ENCODE results near the gene IQGAP3.

DNA sequence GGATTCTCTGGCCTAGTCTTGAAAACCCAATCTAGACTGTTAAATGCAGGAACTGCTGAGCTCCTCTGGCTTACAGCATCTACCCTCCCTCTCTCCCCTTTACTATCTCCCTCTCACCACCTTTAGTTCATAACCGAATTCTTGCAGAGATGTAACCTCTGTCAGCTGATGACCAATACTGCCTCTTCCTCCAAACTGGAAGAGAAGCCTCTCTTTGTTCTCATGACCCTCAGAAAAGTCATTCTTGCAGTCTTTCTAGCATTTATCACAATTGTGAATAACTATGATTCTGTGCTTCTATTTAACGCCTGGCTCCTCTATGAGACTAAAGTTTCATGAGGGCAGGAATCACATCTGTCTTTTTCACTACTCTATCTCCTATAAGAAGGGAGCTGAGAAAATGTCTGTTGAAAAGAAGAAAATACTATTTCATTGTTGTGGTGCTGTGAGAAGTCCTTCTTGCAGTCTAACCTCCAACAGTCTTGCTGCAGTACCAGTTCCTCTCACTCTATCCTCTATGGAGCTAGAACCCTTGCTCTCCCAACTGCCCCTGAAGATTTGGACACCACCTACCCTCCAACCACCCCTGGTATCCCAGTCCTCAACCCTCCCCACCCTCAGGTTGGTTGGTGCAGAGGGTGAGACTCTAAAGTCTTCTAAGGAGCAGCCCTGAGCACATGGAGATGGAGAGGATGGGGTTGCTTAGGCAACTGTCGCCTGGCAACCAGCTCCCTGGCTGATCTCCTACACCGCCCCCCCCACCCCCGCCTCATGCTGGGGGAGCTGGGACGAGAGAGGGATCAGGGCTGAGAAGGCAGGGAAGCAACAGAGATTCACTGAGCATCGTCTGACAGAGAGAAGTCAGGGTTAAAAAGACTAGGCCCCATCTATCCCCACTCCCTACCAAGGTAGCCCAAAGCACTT is 85.7 kb downstream of the IQGAP3 start:
- TF ChIP-seq YY1 (IDR thresholded peaks at IDR 0.05; ENCODE audit: low read depth) = no peak
- TF ChIP-seq, protein P1, sequence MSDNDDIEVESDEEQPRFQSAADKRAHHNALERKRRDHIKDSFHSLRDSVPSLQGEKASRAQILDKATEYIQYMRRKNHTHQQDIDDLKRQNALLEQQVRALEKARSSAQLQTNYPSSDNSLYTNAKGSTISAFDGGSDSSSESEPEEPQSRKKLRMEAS (IDR thresholded peaks at IDR 0.05) = no peak
- no peak for TF ChIP-seq EP300 (IDR thresholded peaks at IDR 0.05; ENCODE audit: borderline replicate concordance)
- TF ChIP-seq FOXM1 (IDR thresholded peaks at IDR 0.05; ENCODE audit: borderline replicate concordance, low read depth) = no peak
- TF ChIP-seq NFIC (IDR thresholded peaks at IDR 0.05) = no peak
- no peak for TF ChIP-seq TCF12 (IDR thresholded peaks at IDR 0.05; ENCODE audit: low read depth)
- TF ChIP-seq RAD21 (IDR thresholded peaks at IDR 0.05; ENCODE audit: low read depth) = no peak
- no peak for TF ChIP-seq EGR1 (IDR thresholded peaks at IDR 0.05)
- TF ChIP-seq, protein P2, sequence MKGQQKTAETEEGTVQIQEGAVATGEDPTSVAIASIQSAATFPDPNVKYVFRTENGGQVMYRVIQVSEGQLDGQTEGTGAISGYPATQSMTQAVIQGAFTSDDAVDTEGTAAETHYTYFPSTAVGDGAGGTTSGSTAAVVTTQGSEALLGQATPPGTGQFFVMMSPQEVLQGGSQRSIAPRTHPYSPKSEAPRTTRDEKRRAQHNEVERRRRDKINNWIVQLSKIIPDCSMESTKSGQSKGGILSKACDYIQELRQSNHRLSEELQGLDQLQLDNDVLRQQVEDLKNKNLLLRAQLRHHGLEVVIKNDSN (IDR thresholded peaks at IDR 0.05) = no peak
- TF ChIP-seq TEAD4 (IDR thresholded peaks at IDR 0.05) = no peak
- TF ChIP-seq TAF1 (IDR thresholded peaks at IDR 0.05; ENCODE audit: low read depth) = no peak
- TF ChIP-seq ZBTB7A (IDR thresholded peaks at IDR 0.05; ENCODE audit: low read depth) = no peak
- TF ChIP-seq, protein P3, sequence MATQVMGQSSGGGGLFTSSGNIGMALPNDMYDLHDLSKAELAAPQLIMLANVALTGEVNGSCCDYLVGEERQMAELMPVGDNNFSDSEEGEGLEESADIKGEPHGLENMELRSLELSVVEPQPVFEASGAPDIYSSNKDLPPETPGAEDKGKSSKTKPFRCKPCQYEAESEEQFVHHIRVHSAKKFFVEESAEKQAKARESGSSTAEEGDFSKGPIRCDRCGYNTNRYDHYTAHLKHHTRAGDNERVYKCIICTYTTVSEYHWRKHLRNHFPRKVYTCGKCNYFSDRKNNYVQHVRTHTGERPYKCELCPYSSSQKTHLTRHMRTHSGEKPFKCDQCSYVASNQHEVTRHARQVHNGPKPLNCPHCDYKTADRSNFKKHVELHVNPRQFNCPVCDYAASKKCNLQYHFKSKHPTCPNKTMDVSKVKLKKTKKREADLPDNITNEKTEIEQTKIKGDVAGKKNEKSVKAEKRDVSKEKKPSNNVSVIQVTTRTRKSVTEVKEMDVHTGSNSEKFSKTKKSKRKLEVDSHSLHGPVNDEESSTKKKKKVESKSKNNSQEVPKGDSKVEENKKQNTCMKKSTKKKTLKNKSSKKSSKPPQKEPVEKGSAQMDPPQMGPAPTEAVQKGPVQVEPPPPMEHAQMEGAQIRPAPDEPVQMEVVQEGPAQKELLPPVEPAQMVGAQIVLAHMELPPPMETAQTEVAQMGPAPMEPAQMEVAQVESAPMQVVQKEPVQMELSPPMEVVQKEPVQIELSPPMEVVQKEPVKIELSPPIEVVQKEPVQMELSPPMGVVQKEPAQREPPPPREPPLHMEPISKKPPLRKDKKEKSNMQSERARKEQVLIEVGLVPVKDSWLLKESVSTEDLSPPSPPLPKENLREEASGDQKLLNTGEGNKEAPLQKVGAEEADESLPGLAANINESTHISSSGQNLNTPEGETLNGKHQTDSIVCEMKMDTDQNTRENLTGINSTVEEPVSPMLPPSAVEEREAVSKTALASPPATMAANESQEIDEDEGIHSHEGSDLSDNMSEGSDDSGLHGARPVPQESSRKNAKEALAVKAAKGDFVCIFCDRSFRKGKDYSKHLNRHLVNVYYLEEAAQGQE (IDR thresholded peaks at IDR 0.05; ENCODE audit: low read depth) = no peak

All from Ishikawa (cell line).